GM18870 (cell line): ENCODE data around the gene RNF207.

Experiments used
- ATAC-seq: cut with Tn5 transposase; IDR thresholded peaks from one replicate; pipeline ENCODE4 v1.9.1; 2021; ENCODE audit warnings: moderate library complexity; ENCODE audit not compliant: unreplicated experiment

The RNF207 gene

DNA sequence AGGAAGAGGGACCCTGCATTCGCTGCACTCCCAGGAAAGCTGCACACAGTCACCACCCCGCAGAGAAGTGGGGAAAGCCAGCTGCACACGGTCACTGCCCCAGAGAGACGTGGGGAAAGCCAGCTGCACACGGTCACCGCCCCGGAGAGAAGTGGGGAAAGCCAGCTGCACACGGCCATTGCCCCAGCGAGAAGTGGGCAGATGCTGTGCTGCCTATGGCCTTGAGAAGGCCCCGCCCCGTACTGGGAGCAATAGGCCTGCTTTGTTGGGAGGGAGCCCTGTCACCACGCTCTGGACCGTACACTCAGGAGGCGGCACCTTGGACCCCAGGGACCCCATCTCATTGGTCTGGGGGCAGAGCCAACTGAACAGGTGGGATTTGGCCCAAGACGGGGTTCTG, 59.2 kb downstream of the RNF207 start:
- no peak for ATAC-seq

GRCh38 chr1:6266641-6267040, 60.7 kb downstream of the RNF207 start:
- no peak for ATAC-seq

GRCh38 chr1:6267686-6268322, 61.9 kb downstream of the RNF207 start:
- ATAC-seq = no peak

GRCh38 chr1:6268415-6268814, 62.5 kb downstream of the RNF207 start:
- ATAC-seq = no peak

- no peak for ATAC-seq
Observed at GRCh38 chr1:6269296-6269695, 63.4 kb downstream of the RNF207 start.

DNA sequence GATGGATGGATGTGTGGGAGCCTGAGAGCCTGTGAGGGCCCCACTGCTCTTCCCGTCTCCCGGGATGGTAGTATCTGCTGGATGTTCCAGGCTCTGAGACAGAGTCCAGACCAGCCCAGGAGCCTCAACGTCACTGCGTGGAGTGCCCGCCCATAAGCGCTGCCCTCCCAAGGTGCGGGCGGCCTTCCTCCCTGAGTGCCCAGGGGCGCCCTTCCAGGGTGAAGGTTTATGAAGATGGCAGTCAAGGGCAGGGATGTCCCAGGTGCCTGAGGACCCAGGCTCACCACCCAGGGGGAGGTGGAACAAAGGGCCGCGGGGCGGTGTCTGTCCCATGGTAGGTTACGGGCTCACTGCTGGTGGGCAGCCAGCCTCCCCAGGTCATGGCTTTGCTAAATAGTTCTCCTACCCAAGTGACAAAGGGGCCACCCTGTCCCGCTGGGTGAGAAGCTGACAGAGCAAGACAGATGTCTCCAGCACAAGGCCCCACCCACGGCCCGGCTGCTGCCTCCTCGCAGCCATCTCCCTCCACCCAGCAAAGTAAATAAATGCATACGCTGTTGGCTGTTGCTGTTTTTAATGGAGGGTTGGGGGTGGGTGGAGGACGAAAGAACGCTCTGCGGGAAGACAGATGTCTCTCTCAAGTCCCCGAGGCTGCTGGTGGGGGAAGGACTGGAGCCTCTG, 63.9 kb downstream of the RNF207 start:
- no peak for ATAC-seq

GRCh38 chr1:6270401-6270800, 64.5 kb downstream of the RNF207 start:
- ATAC-seq = no peak
